Measurements from ENCODE around the gene VSNL1. TPM values are rescaled to one million over a fixed set of nuclear protein-coding genes. Genes with fewer than 3 reads are reported as not detected.

VSNL1 gene
- total and polyA plus RNA-seq, 2 donors (not counting 1 experiment from before 2014, with no cell fraction given), result 1.2 to 3.9 TPM

GRCh38 chr2:17614174-17614930, 73.9 kb downstream of the VSNL1 start:
- Histone ChIP-seq H3K4me1 (ENCODE audit: control insufficient read depth, extremely low read depth, insufficient read depth, low read length) (peaks cover 4% of the 10 kb centered on the region), H3K36me3 (ENCODE audit: control insufficient read depth, insufficient read depth, low read length) (no peaks in the 10 kb centered on the region), H3K4me2 (ENCODE audit: extremely low read depth, insufficient read depth, low read length) (no peak overlapping the region), H3K79me2 (ENCODE audit: control insufficient read depth, insufficient read depth, low read length) (no peaks in the 10 kb centered on the region), H3K27me3 (ENCODE audit: control insufficient read depth, insufficient read depth, low read length) (no peaks in the 10 kb centered on the region), H3K9me3 (ENCODE audit: control insufficient read depth, insufficient read depth, low read depth, low read length) (no peaks in the 10 kb centered on the region), H3K4me3 (replicated peaks in 1 of 4; ENCODE audit: control extremely low read depth in 1 of 4, insufficient read depth in 1 of 4, low read depth in 3 of 4, low read length in 4 of 4) (no peak overlapping the region), H3K27ac (ENCODE audit: insufficient read depth, low read length) (no peak overlapping the region), H4K20me1 (ENCODE audit: control insufficient read depth, extremely low read depth, insufficient read depth, low read length) (no peaks in the 10 kb centered on the region), H3K9ac (ENCODE audit: insufficient read depth, low read length) (no peak overlapping the region), H2AFZ (ENCODE audit: low read length) (no peak overlapping the region)
- no peak for DNase-seq (ENCODE audit: low read depth in 2 of 2)
- no peak for TF ChIP-seq EZH2 (IDR thresholded peaks at IDR 0.05; ENCODE audit: low read length, missing control alignments)
- TF ChIP-seq CTCF (conservative IDR thresholded peaks at IDR 0.05 in 1 of 2, IDR thresholded peaks at IDR 0.05 in 1 of 2; ENCODE audit: low read depth in 1 of 2, low read length in 2 of 2), result no peak

GRCh38 chr2:17615147-17615546, 74.7 kb downstream of the VSNL1 start:
- no peak overlapping the region for H3K9ac ChIP-seq (ENCODE audit: insufficient read depth, low read length)
- TF ChIP-seq EZH2 (IDR thresholded peaks at IDR 0.05; ENCODE audit: low read length, missing control alignments) (no peak), CTCF (conservative IDR thresholded peaks at IDR 0.05 in 1 of 2, IDR thresholded peaks at IDR 0.05 in 1 of 2; ENCODE audit: low read depth in 1 of 2, low read length in 2 of 2) (no peak)
- no peaks in the 10 kb centered on the region for H3K9me3 ChIP-seq (ENCODE audit: control insufficient read depth, insufficient read depth, low read depth, low read length)
- H3K4me3 ChIP-seq (replicated peaks in 1 of 4; ENCODE audit: control extremely low read depth in 1 of 4, insufficient read depth in 1 of 4, low read depth in 3 of 4, low read length in 4 of 4), result no peak overlapping the region
- H3K79me2 ChIP-seq (ENCODE audit: control insufficient read depth, insufficient read depth, low read length), result no peaks in the 10 kb centered on the region
- H3K36me3 ChIP-seq (ENCODE audit: control insufficient read depth, insufficient read depth, low read length), result no peaks in the 10 kb centered on the region
- no peaks in the 10 kb centered on the region for H4K20me1 ChIP-seq (ENCODE audit: control insufficient read depth, extremely low read depth, insufficient read depth, low read length)
- no peak overlapping the region for H3K4me2 ChIP-seq (ENCODE audit: extremely low read depth, insufficient read depth, low read length)
- H3K27ac ChIP-seq (ENCODE audit: insufficient read depth, low read length), result peak overlapping the region; percentile 41
- peak overlapping the region; percentile 72 for H2AFZ ChIP-seq (ENCODE audit: low read length)
- no peak for DNase-seq (ENCODE audit: low read depth in 2 of 2)
- H3K4me1 ChIP-seq (ENCODE audit: control insufficient read depth, extremely low read depth, insufficient read depth, low read length), result peaks cover 4% of the 10 kb centered on the region
- no peaks in the 10 kb centered on the region for H3K27me3 ChIP-seq (ENCODE audit: control insufficient read depth, insufficient read depth, low read length)

GRCh38 chr2:17615728-17616351, 75.3 kb downstream of the VSNL1 start:
- no peaks in the 10 kb centered on the region for H3K9me3 ChIP-seq (ENCODE audit: control insufficient read depth, insufficient read depth, low read depth, low read length)
- H3K4me2 ChIP-seq (ENCODE audit: extremely low read depth, insufficient read depth, low read length), result peak overlapping the region; percentile 32
- no peaks in the 10 kb centered on the region for H3K79me2 ChIP-seq (ENCODE audit: control insufficient read depth, insufficient read depth, low read length)
- no peaks in the 10 kb centered on the region for H4K20me1 ChIP-seq (ENCODE audit: control insufficient read depth, extremely low read depth, insufficient read depth, low read length)
- TF ChIP-seq CTCF (conservative IDR thresholded peaks at IDR 0.05 in 1 of 2, IDR thresholded peaks at IDR 0.05 in 1 of 2; ENCODE audit: low read depth in 1 of 2, low read length in 2 of 2) (no peak), EZH2 (IDR thresholded peaks at IDR 0.05; ENCODE audit: low read length, missing control alignments) (no peak)
- peak overlapping the region; percentile 72 for H2AFZ ChIP-seq (ENCODE audit: low read length)
- peak overlapping the region; percentile 73 for H3K27ac ChIP-seq (ENCODE audit: insufficient read depth, low read length)
- H3K9ac ChIP-seq (ENCODE audit: insufficient read depth, low read length), result no peak overlapping the region
- peak; percentile 21 to 91 for DNase-seq (ENCODE audit: low read depth in 2 of 2)
- H3K4me3 ChIP-seq (replicated peaks in 1 of 4; ENCODE audit: control extremely low read depth in 1 of 4, insufficient read depth in 1 of 4, low read depth in 3 of 4, low read length in 4 of 4), result no peak overlapping the region
- no peaks in the 10 kb centered on the region for H3K27me3 ChIP-seq (ENCODE audit: control insufficient read depth, insufficient read depth, low read length)
- no peaks in the 10 kb centered on the region for H3K36me3 ChIP-seq (ENCODE audit: control insufficient read depth, insufficient read depth, low read length)
- peaks cover 4% of the 10 kb centered on the region for H3K4me1 ChIP-seq (ENCODE audit: control insufficient read depth, extremely low read depth, insufficient read depth, low read length)

All from fibroblast of lung (primary cell).